ENCODE results near the gene CFD.

CFD gene

GRCh38 chr19:898663-899062 lies 39.2 kb downstream of the CFD start:
- no peak overlapping the region for H3K4me3 ChIP-seq (ENCODE audit: low read depth, low read length)
- no peak for TF ChIP-seq CTCF (IDR thresholded peaks at IDR 0.05; ENCODE audit: borderline replicate concordance, insufficient read depth, low read depth, low read length)

- no peak for TF ChIP-seq CTCF (IDR thresholded peaks at IDR 0.05; ENCODE audit: borderline replicate concordance, insufficient read depth, low read depth, low read length)
- H3K4me3 ChIP-seq (ENCODE audit: low read depth, low read length), result no peak overlapping the region
Measured at GRCh38 chr19:899336-900042, 40.0 kb downstream of the CFD start.

- no peak overlapping the region for H3K4me3 ChIP-seq (ENCODE audit: low read depth, low read length)
- TF ChIP-seq CTCF (IDR thresholded peaks at IDR 0.05; ENCODE audit: borderline replicate concordance, insufficient read depth, low read depth, low read length), result no peak
Measured at GRCh38 chr19:900043-900301, 40.5 kb downstream of the CFD start.

GRCh38 chr19:900302-901111 lies 41.0 kb downstream of the CFD start:
- TF ChIP-seq CTCF (IDR thresholded peaks at IDR 0.05; ENCODE audit: borderline replicate concordance, insufficient read depth, low read depth, low read length), result no peak
- H3K4me3 ChIP-seq (ENCODE audit: low read depth, low read length), result no peak overlapping the region

GRCh38 chr19:901216-902092 lies 42.0 kb downstream of the CFD start:
- H3K4me3 ChIP-seq (ENCODE audit: low read depth, low read length), result no peak overlapping the region
- TF ChIP-seq CTCF (IDR thresholded peaks at IDR 0.05; ENCODE audit: borderline replicate concordance, insufficient read depth, low read depth, low read length), result no peak

- TF ChIP-seq CTCF (IDR thresholded peaks at IDR 0.05; ENCODE audit: borderline replicate concordance, insufficient read depth, low read depth, low read length), result no peak
- H3K4me3 ChIP-seq (ENCODE audit: low read depth, low read length), result no peak overlapping the region
Measured at GRCh38 chr19:902093-902370, 42.6 kb downstream of the CFD start.
